Right cardiac atrium (tissue), 5 donors: ENCODE data around the gene GPC2. TPM values are rescaled to one million over a fixed set of nuclear protein-coding genes. Genes with fewer than 3 reads are reported as not detected.
A peak's percentile ranks its signal among the peaks of the same experiment; 100 is the strongest.

Source experiments
- ATAC-seq, 2 donors: fragments of 200-7000 bp; cut with Tn5 transposase; one replicate each; pipeline versions ENCODE4 v1.8.0 to v1.9.1; 2020; ENCODE audit warnings: moderate library complexity in 2 of 2, mild to moderate bottlenecking in 1 of 2
- DNase-seq, 3 donors: peaks; one replicate each; pipeline ENCODE4 v3.0.0-alpha.2; 2020
- H3K27ac ChIP-seq: one replicate; pipeline ENCODE4 v1.5.1; 2013; ENCODE audit warnings: mild to moderate bottlenecking, low read length, control low read depth, moderate library complexity
- H3K27me3 ChIP-seq: one replicate; pipeline ENCODE4 v1.6.1; 2013; ENCODE audit not compliant: control insufficient read depth, insufficient read depth
- H3K4me1 ChIP-seq: one replicate; pipeline ENCODE4 v1.6.1; 2013; ENCODE audit warnings: low read length; ENCODE audit not compliant: control insufficient read depth, insufficient read depth
- H3K4me3 ChIP-seq: one replicate; pipeline ENCODE4 v1.5.1; 2013; ENCODE audit warnings: low read length, control low read depth
- H3K9me3 ChIP-seq: one replicate; pipeline ENCODE4 v1.6.1; 2013; ENCODE audit warnings: low read length; ENCODE audit not compliant: control insufficient read depth
- WGBS: extraction: QIAGEN DNeasy Blood & Tissue Kit; methylation state at CpG from one replicate; pipeline ENCODE4 v1.1.7; 2013; 5-methylcytosine and 5-hydroxymethylcytosine counted together
- intact Hi-C, 4 donors: fragments of 100-400 bp; cut with DNase I; formaldehyde crosslinking; loops; one replicate each; pipeline versions ENCODE4 v1.11.0 to v1.14.0; 2022 to 2023
- polyA plus RNA-seq: library from polyadenylated mRNA; stranded (reverse); fragments of 200-250 nt; gene quantifications from one replicate; pipeline ENCODE4 v1.2.3, GENCODE V29; 2013
- total RNA-seq, 4 donors: library from RNA; stranded (reverse); fragmentation: NEBNext Ultra II Directional; extraction: Animal tissue kit (Norgen Biotek cat#: 25700); gene quantifications; one replicate each; pipeline ENCODE4 v1.2.1, GENCODE V29; 2021
- donor health status: healthy with polysubstance abuse.
- donor health status: DM: no; HTN: yes; CAD: no.
- donor health status: DM: no; HTN: no; CAD: no.
- donor health status: DM: no; HTN: yes; CAD: no; lungs with severe emphysema.
- donor health status: DM: yes; HTN: yes; CAD: no.

The GPC2 gene
- total and polyA plus RNA-seq, 5 donors: 0.09 to 0.78 (median 0.38) TPM

GRCh38 chr7:100166970-100167911 is 9.9 kb downstream of the GPC2 start:
- WGBS: 38% methylated on average over 14 of the region's 14 CpGs
- peak overlapping the region; percentile 61 for H3K4me3 ChIP-seq
- no peak for ATAC-seq

GRCh38 chr7:100166317-100166940 is 10.8 kb downstream of the GPC2 start:
- H3K27ac ChIP-seq: no peak overlapping the region
- peaks cover 3% of the 10 kb centered on the region for H3K4me1 ChIP-seq
- DNase-seq (no peak), ATAC-seq (no peak)
- intact Hi-C loops: no loop called here
- H3K9me3 ChIP-seq: no peaks in the 10 kb centered on the region
- 79% methylated on average over 16 of the region's 16 CpGs for WGBS
- H3K4me3 ChIP-seq: no peak overlapping the region
- no peaks in the 10 kb centered on the region for H3K27me3 ChIP-seq

More at GRCh38 chr7:100166970-100167911, 9.9 kb downstream of the GPC2 start:
- intact Hi-C loops: no loop called here
- Histone ChIP-seq H3K4me1 (peaks cover 3% of the 10 kb centered on the region), H3K27ac (no peak overlapping the region), H3K9me3 (no peaks in the 10 kb centered on the region), H3K27me3 (no peaks in the 10 kb centered on the region)
- DNase-seq: no peak

- no peak for ATAC-seq
- H3K27me3 ChIP-seq: no peaks in the 10 kb centered on the region
- DNase-seq: no peak
- no peak overlapping the region for H3K27ac ChIP-seq
- intact Hi-C loops: no loop called here
- H3K9me3 ChIP-seq: no peaks in the 10 kb centered on the region
- H3K4me1 ChIP-seq: peaks cover 3% of the 10 kb centered on the region
- WGBS: 89% methylated on average over 5 of the region's 5 CpGs
- H3K4me3 ChIP-seq: no peak overlapping the region
Observed at GRCh38 chr7:100163871-100164270, 13.3 kb downstream of the GPC2 start.

GRCh38 chr7:100163006-100163531 is 14.1 kb downstream of the GPC2 start:
- Histone ChIP-seq H3K27ac (no peak overlapping the region), H3K9me3 (no peaks in the 10 kb centered on the region)
- DNase-seq: no peak

GRCh38 chr7:100160067-100160466 is 17.1 kb downstream of the GPC2 start:
- WGBS: 91% methylated on average over 18 of the region's 18 CpGs
- ATAC-seq: no peak
- H3K27ac ChIP-seq: no peak overlapping the region
- DNase-seq: peak in 1 of 3 donors; percentile 41
- no peaks in the 10 kb centered on the region for H3K9me3 ChIP-seq
- no peak overlapping the region for H3K4me3 ChIP-seq
- no peaks in the 10 kb centered on the region for H3K4me1 ChIP-seq
- H3K27me3 ChIP-seq: no peaks in the 10 kb centered on the region
- intact Hi-C loops: no loop called here

More at GRCh38 chr7:100163006-100163531, 14.1 kb downstream of the GPC2 start:
- no peaks in the 10 kb centered on the region for H3K27me3 ChIP-seq
- ATAC-seq: no peak
- no peak overlapping the region for H3K4me3 ChIP-seq
- intact Hi-C loops: no loop called here
- WGBS: 74% methylated on average over 6 of the region's 6 CpGs
- H3K4me1 ChIP-seq: peaks cover 3% of the 10 kb centered on the region

GRCh38 chr7:100159099-100159623 is 18.0 kb downstream of the GPC2 start:
- no peak for ATAC-seq
- no peaks in the 10 kb centered on the region for H3K27me3 ChIP-seq
- no peaks in the 10 kb centered on the region for H3K4me1 ChIP-seq
- WGBS: 58% methylated on average over 7 of the region's 7 CpGs
- intact Hi-C loops: no loop called here
- H3K4me3 ChIP-seq: peak overlapping the region; percentile 69
- no peak for DNase-seq
- peak overlapping the region; percentile 13 for H3K27ac ChIP-seq
- H3K9me3 ChIP-seq: no peaks in the 10 kb centered on the region

GRCh38 chr7:100158229-100159098 is 18.7 kb downstream of the GPC2 start, which contains the start of gene TRAPPC14:
TRAPPC14 (minus strand) TSS chr7:100158723; CDS start chr7:100158499, 224 bp downstream.
- no peaks in the 10 kb centered on the region for H3K9me3 ChIP-seq
- 1% methylated on average over 87 of the region's 87 CpGs for whole genome bisulfite sequencing
- no peaks in the 10 kb centered on the region for H3K4me1 ChIP-seq
- peak within 1 kb of the TSS; percentile 69 for H3K4me3 ChIP-seq
- peak within 1 kb of the TSS; percentile 13 for H3K27ac ChIP-seq
- peak; percentile 96 to 99 (median 98) for DNase-seq
- peak; percentile 92 to 93 for ATAC-seq
- H3K27me3 ChIP-seq: no peaks in the 10 kb centered on the region
- intact Hi-C loops: no loop called here

- Histone ChIP-seq H3K9me3 (no peaks in the 10 kb centered on the region), H3K27ac (peak overlapping the region; percentile 21), H3K27me3 (no peaks in the 10 kb centered on the region), H3K4me3 (peak overlapping the region; percentile 69), H3K4me1 (no peaks in the 10 kb centered on the region)
- DNase-seq: peak in 2 of 3 donors; percentile 30 to 67
- peak; percentile 1 to 9 for ATAC-seq
- intact Hi-C loops: no loop called here
- WGBS: 17% methylated on average over 32 of the region's 32 CpGs
Observed at GRCh38 chr7:100157334-100158228, 19.6 kb downstream of the GPC2 start.

GRCh38 chr7:100157069-100157333 is 20.2 kb downstream of the GPC2 start:
- intact Hi-C loops: no loop called here
- Histone ChIP-seq H3K9me3 (no peaks in the 10 kb centered on the region), H3K4me1 (no peaks in the 10 kb centered on the region), H3K4me3 (no peak overlapping the region), H3K27ac (peak overlapping the region; percentile 21), H3K27me3 (no peaks in the 10 kb centered on the region)
- DNase-seq: no peak
- WGBS: 73% methylated on average over 5 of the region's 5 CpGs
- no peak for ATAC-seq
